HL-60 (cell line): ENCODE results near the gene DNAJC5G.

Source experiments
- DNase-seq, 2 experiments: peaks; one replicate each; pipeline ENCODE4 v3.0.0-alpha.2; 2010 to 2020; ENCODE audit warnings: low read depth in 1 of 2, low spot score in 1 of 2
- H3K27ac ChIP-seq: fragments of 250-450 bp; sonication (Bioruptor Pico); replicated peaks from 2 replicates; pipeline ENCODE4 v1.5.1; 2020; ENCODE audit warnings: mild to moderate bottlenecking, moderate library complexity
- H3K27me3 ChIP-seq: fragments of 250-450 bp; sonication (Bioruptor Pico); 2 replicates; pipeline ENCODE4 v1.5.1; 2021; ENCODE audit warnings: mild to moderate bottlenecking, moderate library complexity; ENCODE audit not compliant: insufficient read depth, poor library complexity, severe bottlenecking
- H3K4me3 ChIP-seq: replicated peaks from 2 replicates; pipeline ENCODE4 v1.5.1; 2011; ENCODE audit warnings: mild to moderate bottlenecking, control low read depth, low read length; ENCODE audit not compliant: insufficient read depth
- CTCF ChIP-seq: IDR thresholded peaks from one replicate; pipeline ENCODE4 v1.5.1; 2011; ENCODE audit warnings: low read length, control low read depth, inconsistent platforms; ENCODE audit not compliant: insufficient read depth
- GABPA ChIP-seq: IDR thresholded peaks from 2 replicates; pipeline ENCODE4 v1.6.1; 2012; ENCODE audit warnings: low read depth
- POLR2AphosphoS5 ChIP-seq: IDR thresholded peaks from 2 replicates; pipeline ENCODE4 v1.6.1; 2012; ENCODE audit warnings: low read depth
- REST ChIP-seq: IDR thresholded peaks from 2 replicates; pipeline ENCODE4 v1.6.1; 2012; ENCODE audit warnings: low read depth; ENCODE audit not compliant: insufficient replicate concordance
- SPI1 ChIP-seq: IDR thresholded peaks from 2 replicates; pipeline ENCODE4 v1.6.1; 2012; ENCODE audit warnings: low read depth, mild to moderate bottlenecking, borderline replicate concordance

The DNAJC5G gene

GRCh38 chr2:27261926-27262298, 13.3 kb upstream of the DNAJC5G start:
- no peak overlapping the region for H3K4me3 ChIP-seq
- TF ChIP-seq SPI1 (no peak), CTCF (no peak), GABPA (no peak), POLR2AphosphoS5 (no peak), REST (no peak)
- peaks cover 60% of the 10 kb centered on the region for H3K27me3 ChIP-seq
- H3K27ac ChIP-seq: no peak overlapping the region
- no peak for DNase-seq

- TF ChIP-seq CTCF: no peak
- TF ChIP-seq REST: no peak
- TF ChIP-seq GABPA: no peak
- TF ChIP-seq POLR2AphosphoS5: no peak
- no peak for TF ChIP-seq SPI1
- peak in 1 of 2 experiments; percentile 26 for DNase-seq
- peaks cover 60% of the 10 kb centered on the region for H3K27me3 ChIP-seq
- no peak within 1 kb of the TSS for H3K27ac ChIP-seq
- peak within 1 kb of the TSS; percentile 39 for H3K4me3 ChIP-seq
Observed at GRCh38 chr2:27262379-27263286, 12.6 kb upstream of the DNAJC5G start, which contains the start of gene SLC30A3. SLC30A3 (minus strand) TSS chr2:27263047; CDS start chr2:27262906, 141 bp downstream.

- TF ChIP-seq REST (no peak), CTCF (no peak), POLR2AphosphoS5 (no peak), SPI1 (no peak), GABPA (no peak)
- H3K27ac ChIP-seq: no peak overlapping the region
- no peak for DNase-seq
- peaks cover 60% of the 10 kb centered on the region for H3K27me3 ChIP-seq
- H3K4me3 ChIP-seq: peak overlapping the region; percentile 39
Observed at GRCh38 chr2:27263287-27264252, 11.7 kb upstream of the DNAJC5G start.
